ENCODE measurements around the gene ZNF417.

ZNF417 gene

GRCh38 chr19:57947088-57947418 is 30.7 kb upstream of the ZNF417 start:
- DNase-seq (ENCODE audit: insufficient read length, low spot score) (no peak), FAIRE-seq (no peak)
- no peak for TF ChIP-seq CTCF (IDR thresholded peaks at IDR 0.05; ENCODE audit: insufficient read depth, missing control alignments)

- no peak for FAIRE-seq
- DNase-seq (ENCODE audit: insufficient read length, low spot score) = no peak
These were observed 29.9 kb upstream of the ZNF417 start for GRCh38 chr19:57946316-57946715.

GRCh38 chr19:57941593-57941992 is 25.2 kb upstream of the ZNF417 start:
- FAIRE-seq (no peak), DNase-seq (ENCODE audit: insufficient read length, low spot score) (no peak)
- no peak for TF ChIP-seq CTCF (IDR thresholded peaks at IDR 0.05; ENCODE audit: insufficient read depth, missing control alignments)

More at GRCh38 chr19:57946316-57946715, 29.9 kb upstream of the ZNF417 start:
- no peak for TF ChIP-seq CTCF (IDR thresholded peaks at IDR 0.05; ENCODE audit: insufficient read depth, missing control alignments)

- FAIRE-seq = no peak
- no peak for TF ChIP-seq CTCF (IDR thresholded peaks at IDR 0.05; ENCODE audit: insufficient read depth, missing control alignments)
- no peak for DNase-seq (ENCODE audit: insufficient read length, low spot score)
These were observed 19.3 kb upstream of the ZNF417 start for GRCh38 chr19:57935731-57936130.

GRCh38 chr19:57934820-57935665 is 18.7 kb upstream of the ZNF417 start, which contains the start of gene ZNF418:
TSS of gene ZNF418 (minus strand) at chr19:57935402. CDS start at chr19:57933822, 1,580 bp downstream.
- DNase-seq (ENCODE audit: insufficient read length, low spot score) (peak; percentile 52), FAIRE-seq (peak; percentile 67)
- TF ChIP-seq CTCF (IDR thresholded peaks at IDR 0.05; ENCODE audit: insufficient read depth, missing control alignments) = no peak

- no peak for DNase-seq (ENCODE audit: insufficient read length, low spot score)
- FAIRE-seq = no peak
- TF ChIP-seq CTCF (IDR thresholded peaks at IDR 0.05; ENCODE audit: insufficient read depth, missing control alignments) = no peak
These were observed 11.2 kb upstream of the ZNF417 start for GRCh38 chr19:57927587-57927986.

- TF ChIP-seq CTCF (IDR thresholded peaks at IDR 0.05; ENCODE audit: insufficient read depth, missing control alignments) = no peak
- DNase-seq (ENCODE audit: insufficient read length, low spot score) = no peak
- FAIRE-seq = no peak
These were observed 1.9 kb downstream of the ZNF417 start for GRCh38 chr19:57914531-57914930.

Data from D721Med (cell line).